Measurements from ENCODE around the gene GLI2.
A peak's percentile ranks its signal among the peaks of the same experiment; 100 is the strongest.

GLI2 gene

GRCh38 chr2:120778244-120778643, 42.6 kb downstream of the GLI2 start:
- Histone ChIP-seq H3K4me1 (ENCODE audit: control insufficient read depth, insufficient read depth, low read length) (peaks cover 13% of the 10 kb centered on the region), H3K4me3 (ENCODE audit: low read length in 2 of 2) (no peak overlapping the region), H3K27ac (ENCODE audit: low read length) (no peak overlapping the region), H3K9ac (ENCODE audit: low read length in 2 of 2) (no peak overlapping the region), H3K27me3 (ENCODE audit: control insufficient read depth in 1 of 2, insufficient read depth in 2 of 2, low read length in 2 of 2) (no peaks in the 10 kb centered on the region), H3K36me3 (ENCODE audit: control insufficient read depth in 2 of 2, insufficient read depth in 2 of 2, low read length in 2 of 2) (no peaks in the 10 kb centered on the region), H3K9me3 (ENCODE audit: control insufficient read depth in 2 of 2, low read length in 2 of 2) (no peaks in the 10 kb centered on the region)

DNA sequence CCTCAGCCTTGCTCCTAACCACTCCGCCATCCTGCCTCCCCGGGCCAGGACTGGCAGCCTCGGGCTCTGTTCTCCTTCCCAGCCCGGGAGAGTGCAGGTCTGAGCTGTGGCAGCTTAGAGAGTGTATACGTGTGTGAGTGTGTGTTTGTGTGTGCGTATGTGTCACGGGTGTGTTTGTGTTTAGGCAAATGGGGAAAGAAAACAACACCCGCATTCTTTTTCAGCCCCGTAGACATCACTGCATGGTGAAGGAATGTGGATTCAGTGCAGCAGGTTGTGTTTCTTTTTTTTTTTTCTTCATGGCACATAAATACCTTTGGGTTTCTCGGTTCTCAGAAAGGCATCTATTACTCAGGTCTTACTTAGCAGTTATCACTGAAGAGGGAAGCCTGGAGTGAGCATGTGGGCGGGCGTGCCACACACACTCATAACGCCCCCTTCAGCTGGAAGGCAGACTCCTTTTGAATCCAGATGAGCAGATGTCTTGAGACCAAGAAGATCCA, 44.2 kb downstream of the GLI2 start:
- no peak overlapping the region for H3K9ac ChIP-seq (ENCODE audit: low read length in 2 of 2)
- no peak overlapping the region for H3K4me3 ChIP-seq (ENCODE audit: low read length in 2 of 2)
- no peak overlapping the region for H3K27ac ChIP-seq (ENCODE audit: low read length)
- no peaks in the 10 kb centered on the region for H3K36me3 ChIP-seq (ENCODE audit: control insufficient read depth in 2 of 2, insufficient read depth in 2 of 2, low read length in 2 of 2)
- no peaks in the 10 kb centered on the region for H3K9me3 ChIP-seq (ENCODE audit: control insufficient read depth in 2 of 2, low read length in 2 of 2)
- peaks cover 14% of the 10 kb centered on the region for H3K4me1 ChIP-seq (ENCODE audit: control insufficient read depth, insufficient read depth, low read length)
- no peaks in the 10 kb centered on the region for H3K27me3 ChIP-seq (ENCODE audit: control insufficient read depth in 1 of 2, insufficient read depth in 2 of 2, low read length in 2 of 2)

GRCh38 chr2:120780402-120780801, 44.7 kb downstream of the GLI2 start:
- Histone ChIP-seq H3K4me1 (ENCODE audit: control insufficient read depth, insufficient read depth, low read length) (peaks cover 15% of the 10 kb centered on the region), H3K4me3 (ENCODE audit: low read length in 2 of 2) (no peak overlapping the region), H3K27me3 (ENCODE audit: control insufficient read depth in 1 of 2, insufficient read depth in 2 of 2, low read length in 2 of 2) (no peaks in the 10 kb centered on the region), H3K27ac (ENCODE audit: low read length) (no peak overlapping the region), H3K36me3 (ENCODE audit: control insufficient read depth in 2 of 2, insufficient read depth in 2 of 2, low read length in 2 of 2) (no peaks in the 10 kb centered on the region), H3K9me3 (ENCODE audit: control insufficient read depth in 2 of 2, low read length in 2 of 2) (no peaks in the 10 kb centered on the region), H3K9ac (ENCODE audit: low read length in 2 of 2) (no peak overlapping the region)

- H3K4me1 ChIP-seq (ENCODE audit: control insufficient read depth, insufficient read depth, low read length) = peaks cover 26% of the 10 kb centered on the region
- no peak overlapping the region for H3K27ac ChIP-seq (ENCODE audit: low read length)
These were observed 47.7 kb downstream of the GLI2 start for GRCh38 chr2:120783371-120783791.

GRCh38 chr2:120783969-120784372, 48.3 kb downstream of the GLI2 start:
- Histone ChIP-seq H3K9me3 (ENCODE audit: control insufficient read depth in 2 of 2, low read length in 2 of 2) (no peaks in the 10 kb centered on the region), H3K27me3 (ENCODE audit: control insufficient read depth in 1 of 2, insufficient read depth in 2 of 2, low read length in 2 of 2) (no peaks in the 10 kb centered on the region), H3K9ac (ENCODE audit: low read length in 2 of 2) (no peak overlapping the region), H3K36me3 (ENCODE audit: control insufficient read depth in 2 of 2, insufficient read depth in 2 of 2, low read length in 2 of 2) (no peaks in the 10 kb centered on the region), H3K4me1 (ENCODE audit: control insufficient read depth, insufficient read depth, low read length) (peaks cover 29% of the 10 kb centered on the region), H3K27ac (ENCODE audit: low read length) (no peak overlapping the region), H3K4me3 (ENCODE audit: low read length in 2 of 2) (no peak overlapping the region)

More at GRCh38 chr2:120783371-120783791, 47.7 kb downstream of the GLI2 start:
- H3K27me3 ChIP-seq (ENCODE audit: control insufficient read depth in 1 of 2, insufficient read depth in 2 of 2, low read length in 2 of 2) = no peaks in the 10 kb centered on the region
- no peaks in the 10 kb centered on the region for H3K36me3 ChIP-seq (ENCODE audit: control insufficient read depth in 2 of 2, insufficient read depth in 2 of 2, low read length in 2 of 2)
- H3K4me3 ChIP-seq (ENCODE audit: low read length in 2 of 2) = peak overlapping the region in 1 of 2 donors; percentile 15
- H3K9ac ChIP-seq (ENCODE audit: low read length in 2 of 2) = no peak overlapping the region
- no peaks in the 10 kb centered on the region for H3K9me3 ChIP-seq (ENCODE audit: control insufficient read depth in 2 of 2, low read length in 2 of 2)
